Ovary (tissue), 3 donors: Measurements from ENCODE around the gene TAF13.

Experiments used
- CTCF ChIP-seq, 3 donors: fragments of 450-650 bp in 2 of 3; fragments of 200-600 bp in 1 of 3; IDR thresholded peaks; one replicate each; pipeline versions ENCODE4 v1.5.1 to v1.8.0; 2016 to 2022; ENCODE audit warnings: antibody characterized with exemption in 3 of 3, mild to moderate bottlenecking in 1 of 3
- POLR2A ChIP-seq: fragments of 450-650 bp; IDR thresholded peaks from one replicate; pipeline ENCODE4 v1.6.1; 2017; ENCODE audit warnings: antibody characterized with exemption, mild to moderate bottlenecking, moderate library complexity
- donor health status: DM: no; HTN: no; CAD: no.

GRCh38 chr1:109045595-109045994 is 30.2 kb downstream of the TAF13 start:
- TF ChIP-seq CTCF (IDR thresholded peaks at IDR 0.05) (no peak), POLR2A (no peak)
